Endometrium (tissue), 2 donors: ENCODE measurements around the gene HMGCS1.
A peak's percentile ranks its signal among the peaks of the same experiment; 100 is the strongest.
"Not testable (repeated sequence)": the region's sequence is repeated elsewhere in the genome, so short reads cannot be mapped to it uniquely, and the experiment has no call there.

Source experiments
- FAIRE-seq: peaks from 2 replicates; lab custom pipeline; 2012; peaks lifted over from hg19 to GRCh38; lab: Jason Lieb, UNC
- donor health status: control.
- donor health status: control.

HMGCS1 gene

GRCh38 chr5:43313035-43313853 is at the start of gene HMGCS1:
Gene HMGCS1 (minus strand): TSS chr5:43313412. CDS start chr5:43298965, 14,447 bp downstream.
- FAIRE-seq: peak; percentile 98

GRCh38 chr5:43358726-43359125 is 45.5 kb upstream of the HMGCS1 start:
- no peak for FAIRE-seq

- no peak for FAIRE-seq
Observed at GRCh38 chr5:43358301-43358700, 45.1 kb upstream of the HMGCS1 start.

- FAIRE-seq: no peak
Observed at GRCh38 chr5:43357878-43358281, 44.7 kb upstream of the HMGCS1 start.

GRCh38 chr5:43357067-43357466 is 43.9 kb upstream of the HMGCS1 start:
- FAIRE-seq: no peak

GRCh38 chr5:43354774-43355173 is 41.6 kb upstream of the HMGCS1 start:
- no peak for FAIRE-seq

- FAIRE-seq: no peak
Observed at GRCh38 chr5:43353668-43354067, 40.5 kb upstream of the HMGCS1 start.

- FAIRE-seq: no peak
Observed at GRCh38 chr5:43352915-43353314, 39.7 kb upstream of the HMGCS1 start.

GRCh38 chr5:43352131-43352530 is 38.9 kb upstream of the HMGCS1 start:
- no peak for FAIRE-seq

- no peak for FAIRE-seq
Observed at GRCh38 chr5:43348861-43349363, 35.7 kb upstream of the HMGCS1 start.

GRCh38 chr5:43348207-43348606 is 35.0 kb upstream of the HMGCS1 start:
- no peak for FAIRE-seq

GRCh38 chr5:43338862-43339261 is 25.6 kb upstream of the HMGCS1 start:
- FAIRE-seq: no peak

- FAIRE-seq: no peak
Observed at GRCh38 chr5:43336159-43336558, 22.9 kb upstream of the HMGCS1 start.

GRCh38 chr5:43335681-43336080 is 22.5 kb upstream of the HMGCS1 start:
- FAIRE-seq: no peak

- no peak for FAIRE-seq
Observed at GRCh38 chr5:43332401-43332800, 19.2 kb upstream of the HMGCS1 start.

GRCh38 chr5:43325624-43326023 is 12.4 kb upstream of the HMGCS1 start:
- not testable (repeated sequence) for FAIRE-seq

GRCh38 chr5:43323488-43323887 is 10.3 kb upstream of the HMGCS1 start:
- FAIRE-seq: not testable (repeated sequence)

- FAIRE-seq: no peak
Observed at GRCh38 chr5:43320846-43321245, 7.6 kb upstream of the HMGCS1 start.

- FAIRE-seq: no peak
Observed at GRCh38 chr5:43316421-43316820, 3.2 kb upstream of the HMGCS1 start.

GRCh38 chr5:43315682-43316081 is 2.5 kb upstream of the HMGCS1 start:
- no peak for FAIRE-seq

GRCh38 chr5:43315263-43315662 is 2.1 kb upstream of the HMGCS1 start:
- FAIRE-seq: no peak

- FAIRE-seq: no peak
Observed at GRCh38 chr5:43314724-43315123, 1.5 kb upstream of the HMGCS1 start.

GRCh38 chr5:43313854-43314457 is 744 bp upstream of the HMGCS1 start:
- no peak for FAIRE-seq

GRCh38 chr5:43312699-43313034 is 545 bp downstream of the HMGCS1 start:
- FAIRE-seq: no peak
